GM12801 (cell line): Measurements from ENCODE around the gene DLG2.

Experiments
- TF ChIP-seq, protein P1 (sequence below): IDR thresholded peaks from one replicate; pipeline ENCODE4 v1.5.1; 2011; ENCODE audit warnings: control low read depth; ENCODE audit not compliant: insufficient read length; ENCODE audit errors: extremely low read depth

DLG2 gene

GRCh38 chr11:84390441-84391078, 1236.6 kb downstream of the DLG2 start:
- TF ChIP-seq, protein P1, sequence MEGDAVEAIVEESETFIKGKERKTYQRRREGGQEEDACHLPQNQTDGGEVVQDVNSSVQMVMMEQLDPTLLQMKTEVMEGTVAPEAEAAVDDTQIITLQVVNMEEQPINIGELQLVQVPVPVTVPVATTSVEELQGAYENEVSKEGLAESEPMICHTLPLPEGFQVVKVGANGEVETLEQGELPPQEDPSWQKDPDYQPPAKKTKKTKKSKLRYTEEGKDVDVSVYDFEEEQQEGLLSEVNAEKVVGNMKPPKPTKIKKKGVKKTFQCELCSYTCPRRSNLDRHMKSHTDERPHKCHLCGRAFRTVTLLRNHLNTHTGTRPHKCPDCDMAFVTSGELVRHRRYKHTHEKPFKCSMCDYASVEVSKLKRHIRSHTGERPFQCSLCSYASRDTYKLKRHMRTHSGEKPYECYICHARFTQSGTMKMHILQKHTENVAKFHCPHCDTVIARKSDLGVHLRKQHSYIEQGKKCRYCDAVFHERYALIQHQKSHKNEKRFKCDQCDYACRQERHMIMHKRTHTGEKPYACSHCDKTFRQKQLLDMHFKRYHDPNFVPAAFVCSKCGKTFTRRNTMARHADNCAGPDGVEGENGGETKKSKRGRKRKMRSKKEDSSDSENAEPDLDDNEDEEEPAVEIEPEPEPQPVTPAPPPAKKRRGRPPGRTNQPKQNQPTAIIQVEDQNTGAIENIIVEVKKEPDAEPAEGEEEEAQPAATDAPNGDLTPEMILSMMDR = no peak

- TF ChIP-seq, protein P1 = no peak
Observed at GRCh38 chr11:84389696-84390095, 1237.4 kb downstream of the DLG2 start.

DNA sequence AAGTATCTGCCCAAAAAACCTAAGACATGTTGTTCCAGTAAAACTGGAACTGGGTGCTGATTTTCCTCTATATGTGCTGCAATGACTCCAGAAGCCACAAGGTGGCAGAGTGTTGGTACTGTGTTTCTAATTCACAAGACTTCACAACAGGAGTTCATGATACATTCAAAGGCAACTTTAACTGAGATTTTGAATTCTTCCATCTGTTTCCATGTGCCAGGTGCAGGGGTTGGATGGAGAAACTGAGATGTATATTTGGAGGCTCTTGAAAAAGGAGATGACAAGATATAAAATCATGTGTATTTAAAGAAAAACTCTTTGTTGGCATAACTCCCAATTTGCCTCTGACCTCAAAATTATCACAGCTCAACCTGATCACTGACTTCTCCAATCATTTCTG, 1242.4 kb downstream of the DLG2 start:
- TF ChIP-seq, protein P1 = no peak

- TF ChIP-seq, protein P1 = no peak
Observed at GRCh38 chr11:84383576-84383975, 1243.6 kb downstream of the DLG2 start.

- TF ChIP-seq, protein P1 = no peak
Observed at GRCh38 chr11:84381666-84382065, 1245.5 kb downstream of the DLG2 start.

DNA sequence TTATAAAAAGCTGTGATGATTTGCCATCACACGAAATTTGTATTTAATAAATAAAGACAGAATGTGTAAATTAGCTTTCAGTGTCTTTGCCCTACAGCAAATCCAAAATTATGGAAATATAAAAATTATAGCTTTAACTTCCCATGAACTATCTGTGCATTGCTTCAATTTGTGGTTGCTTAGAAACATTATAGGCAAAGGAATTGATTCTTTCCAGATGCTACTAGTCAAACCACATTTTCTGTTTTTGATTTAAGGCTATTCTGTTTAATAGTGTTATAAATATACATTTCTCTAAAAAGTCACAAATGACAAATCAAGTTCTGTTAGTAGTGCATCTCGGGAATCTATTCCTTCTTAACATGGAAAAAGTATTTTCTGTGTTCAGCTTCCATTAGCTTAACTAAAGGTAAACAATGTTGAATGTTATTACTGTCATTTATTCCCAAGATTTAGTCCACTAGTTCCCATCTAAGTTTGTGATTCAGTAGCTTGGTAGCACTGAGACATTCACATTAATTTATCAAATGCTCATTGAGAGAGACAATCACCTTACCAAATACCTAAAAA, 1254.7 kb downstream of the DLG2 start:
- TF ChIP-seq, protein P1 = no peak

GRCh38 chr11:84358034-84358433, 1269.1 kb downstream of the DLG2 start:
- TF ChIP-seq, protein P1 = no peak
